ENCODE results near the gene STK10. TPM values are rescaled to one million over a fixed set of nuclear protein-coding genes. Genes with fewer than 3 reads are reported as not detected.

STK10 gene
- total RNA-seq, 1 donor from 2014 or later, result 66.2 TPM

DNA sequence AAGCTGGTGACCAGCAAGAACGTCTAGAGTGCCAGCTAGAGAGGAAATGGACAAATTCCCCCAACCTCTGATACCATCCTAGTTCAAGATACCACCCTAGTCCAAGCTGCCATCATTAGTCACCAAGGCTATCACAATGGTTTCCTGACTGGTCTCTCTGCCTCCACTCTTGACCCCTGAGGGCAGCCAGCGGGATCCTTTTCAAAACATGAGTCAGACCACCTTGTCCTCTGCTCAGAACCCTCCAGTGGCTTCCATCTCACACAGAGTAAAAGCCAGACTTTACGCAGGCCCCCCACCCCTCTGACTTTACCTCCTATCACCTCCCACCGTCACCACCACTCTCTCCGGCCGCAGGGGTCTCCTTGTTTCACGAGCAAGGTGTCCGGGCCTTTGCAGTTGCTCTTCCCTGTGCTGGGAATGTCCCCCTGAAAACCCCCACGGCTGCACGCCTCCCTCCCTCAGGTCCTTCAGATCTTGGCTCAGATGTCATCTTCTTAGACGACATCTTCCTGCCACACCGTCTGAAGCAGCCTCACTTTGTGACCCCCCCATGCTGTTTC, 139.4 kb downstream of the STK10 start:
- Mint-ChIP-seq H3K4me1 (ENCODE audit: unreplicated experiment) (peaks cover 12% of the 10 kb centered on the region), H3K4me3 (ENCODE audit: unreplicated experiment) (no peak overlapping the region), H3K36me3 (ENCODE audit: unreplicated experiment) (peaks cover 45% of the 10 kb centered on the region), H3K27me3 (ENCODE audit: unreplicated experiment) (no peaks in the 10 kb centered on the region), H3K9me3 (ENCODE audit: unreplicated experiment) (no peaks in the 10 kb centered on the region), H3K27ac (ENCODE audit: unreplicated experiment) (no peak overlapping the region)
- DNase-seq (ENCODE audit: extremely low spot score, unreplicated experiment), result no peak
- TF ChIP-seq, protein P1, sequence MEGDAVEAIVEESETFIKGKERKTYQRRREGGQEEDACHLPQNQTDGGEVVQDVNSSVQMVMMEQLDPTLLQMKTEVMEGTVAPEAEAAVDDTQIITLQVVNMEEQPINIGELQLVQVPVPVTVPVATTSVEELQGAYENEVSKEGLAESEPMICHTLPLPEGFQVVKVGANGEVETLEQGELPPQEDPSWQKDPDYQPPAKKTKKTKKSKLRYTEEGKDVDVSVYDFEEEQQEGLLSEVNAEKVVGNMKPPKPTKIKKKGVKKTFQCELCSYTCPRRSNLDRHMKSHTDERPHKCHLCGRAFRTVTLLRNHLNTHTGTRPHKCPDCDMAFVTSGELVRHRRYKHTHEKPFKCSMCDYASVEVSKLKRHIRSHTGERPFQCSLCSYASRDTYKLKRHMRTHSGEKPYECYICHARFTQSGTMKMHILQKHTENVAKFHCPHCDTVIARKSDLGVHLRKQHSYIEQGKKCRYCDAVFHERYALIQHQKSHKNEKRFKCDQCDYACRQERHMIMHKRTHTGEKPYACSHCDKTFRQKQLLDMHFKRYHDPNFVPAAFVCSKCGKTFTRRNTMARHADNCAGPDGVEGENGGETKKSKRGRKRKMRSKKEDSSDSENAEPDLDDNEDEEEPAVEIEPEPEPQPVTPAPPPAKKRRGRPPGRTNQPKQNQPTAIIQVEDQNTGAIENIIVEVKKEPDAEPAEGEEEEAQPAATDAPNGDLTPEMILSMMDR (IDR thresholded peaks at IDR 0.05), result no peak

DNA sequence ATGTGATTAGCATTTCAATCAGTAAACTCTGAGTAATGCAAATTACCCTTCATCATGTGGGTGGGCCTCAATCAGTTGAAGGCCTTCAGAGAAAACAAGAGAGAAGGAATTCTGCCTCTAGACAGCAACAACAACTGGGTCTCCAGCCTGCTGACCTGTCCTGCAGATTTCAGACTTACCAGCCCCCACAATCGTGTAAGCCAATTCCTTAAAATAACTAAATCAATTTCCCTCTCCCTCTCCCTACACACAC, 139.9 kb downstream of the STK10 start:
- no peak overlapping the region for H3K4me3 Mint-ChIP-seq (ENCODE audit: unreplicated experiment)
- H3K4me1 Mint-ChIP-seq (ENCODE audit: unreplicated experiment), result peaks cover 12% of the 10 kb centered on the region

DNA sequence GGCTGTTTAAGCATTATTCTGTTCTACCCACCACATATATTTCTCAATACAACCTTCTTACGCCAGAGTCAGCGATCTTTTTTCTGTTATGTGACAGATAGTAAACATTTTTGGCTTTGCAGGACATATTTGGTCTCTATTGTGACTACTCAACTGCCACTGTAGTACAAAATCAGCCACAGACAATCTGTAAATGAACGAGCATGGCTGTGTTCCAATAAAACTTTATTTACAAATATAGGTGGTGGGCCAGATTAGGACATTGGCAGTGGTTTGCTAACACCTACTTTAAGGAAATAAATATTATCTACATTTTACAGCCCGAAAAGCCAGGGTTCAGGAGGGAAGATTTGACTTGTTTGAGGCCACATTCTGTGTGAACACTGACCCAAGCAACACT, 141.4 kb downstream of the STK10 start:
- Mint-ChIP-seq H3K4me1 (ENCODE audit: unreplicated experiment) (peaks cover 10% of the 10 kb centered on the region), H3K27me3 (ENCODE audit: unreplicated experiment) (no peaks in the 10 kb centered on the region), H3K27ac (ENCODE audit: unreplicated experiment) (no peak overlapping the region), H3K4me3 (ENCODE audit: unreplicated experiment) (no peak overlapping the region), H3K9me3 (ENCODE audit: unreplicated experiment) (no peaks in the 10 kb centered on the region), H3K36me3 (ENCODE audit: unreplicated experiment) (peaks cover 48% of the 10 kb centered on the region)
- DNase-seq (ENCODE audit: extremely low spot score, unreplicated experiment), result no peak
- TF ChIP-seq, protein P1 (IDR thresholded peaks at IDR 0.05), result no peak

More for the DNA sequence above, 139.9 kb downstream of the STK10 start:
- DNase-seq (ENCODE audit: extremely low spot score, unreplicated experiment), result no peak
- TF ChIP-seq, protein P1 (IDR thresholded peaks at IDR 0.05), result no peak
- Mint-ChIP-seq H3K27me3 (ENCODE audit: unreplicated experiment) (no peaks in the 10 kb centered on the region), H3K36me3 (ENCODE audit: unreplicated experiment) (peaks cover 51% of the 10 kb centered on the region), H3K27ac (ENCODE audit: unreplicated experiment) (no peak overlapping the region), H3K9me3 (ENCODE audit: unreplicated experiment) (no peaks in the 10 kb centered on the region)

DNA sequence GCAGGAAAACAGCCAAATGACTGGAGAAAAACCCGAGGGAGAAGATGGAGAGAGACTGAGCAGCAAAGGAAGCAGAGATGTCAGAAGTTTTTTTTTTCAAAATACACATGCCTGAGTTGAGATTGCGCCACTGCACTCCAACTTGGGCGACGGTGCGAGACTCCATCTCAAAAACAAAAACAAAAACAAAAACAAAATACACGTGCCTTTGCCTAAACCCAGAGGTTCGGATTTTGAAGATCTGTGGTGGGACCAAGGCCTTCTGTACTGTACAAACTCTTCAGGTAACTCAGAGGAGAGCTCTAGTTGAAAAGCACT, 142.8 kb downstream of the STK10 start:
- peaks cover 8% of the 10 kb centered on the region for H3K4me1 Mint-ChIP-seq (ENCODE audit: unreplicated experiment)

DNA sequence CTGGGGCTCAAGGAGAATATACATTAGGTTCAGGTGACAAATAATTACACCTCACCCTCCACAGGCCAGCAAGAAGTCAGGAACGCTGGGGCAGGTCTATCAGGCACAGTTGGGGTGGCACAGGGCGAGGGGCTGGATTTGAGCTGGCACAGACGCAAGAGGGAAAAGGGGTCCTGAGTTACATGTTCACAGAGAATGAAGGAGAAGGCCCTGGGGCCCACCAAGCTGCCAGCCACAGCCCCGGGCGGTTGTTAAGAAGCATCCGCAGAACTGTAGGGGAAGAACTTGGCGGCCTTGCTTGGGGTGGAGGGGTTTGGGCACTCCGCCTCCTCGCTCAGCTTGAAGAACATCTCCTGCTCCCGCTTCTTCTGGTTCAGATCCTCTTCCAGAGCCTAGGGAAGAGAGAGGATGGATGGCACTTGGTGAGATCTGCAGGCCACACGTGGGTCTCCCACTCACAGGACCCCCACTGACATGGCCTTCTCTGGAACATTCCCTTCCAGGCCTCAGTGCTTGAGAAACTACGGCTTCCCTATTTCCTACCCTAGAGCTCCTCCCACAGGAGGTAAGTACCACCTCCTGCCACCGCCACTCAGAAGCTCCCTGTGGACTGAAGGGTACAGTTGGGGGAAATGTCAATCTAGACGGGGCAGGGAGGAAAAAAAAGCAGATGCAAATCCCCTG, 143.3 kb downstream of the STK10 start:
- no peak overlapping the region for H3K4me3 Mint-ChIP-seq (ENCODE audit: unreplicated experiment)
- DNase-seq (ENCODE audit: extremely low spot score, unreplicated experiment), result no peak
- no peaks in the 10 kb centered on the region for H3K9me3 Mint-ChIP-seq (ENCODE audit: unreplicated experiment)
- TF ChIP-seq, protein P1 (IDR thresholded peaks at IDR 0.05), result no peak
- no peak overlapping the region for H3K27ac Mint-ChIP-seq (ENCODE audit: unreplicated experiment)
- H3K4me1 Mint-ChIP-seq (ENCODE audit: unreplicated experiment), result peaks cover 8% of the 10 kb centered on the region
- H3K36me3 Mint-ChIP-seq (ENCODE audit: unreplicated experiment), result peaks cover 42% of the 10 kb centered on the region
- H3K27me3 Mint-ChIP-seq (ENCODE audit: unreplicated experiment), result no peaks in the 10 kb centered on the region

More for the DNA sequence above, 142.8 kb downstream of the STK10 start:
- Mint-ChIP-seq H3K9me3 (ENCODE audit: unreplicated experiment) (no peaks in the 10 kb centered on the region), H3K27ac (ENCODE audit: unreplicated experiment) (no peak overlapping the region), H3K4me3 (ENCODE audit: unreplicated experiment) (no peak overlapping the region), H3K27me3 (ENCODE audit: unreplicated experiment) (no peaks in the 10 kb centered on the region), H3K36me3 (ENCODE audit: unreplicated experiment) (peaks cover 44% of the 10 kb centered on the region)
- TF ChIP-seq, protein P1 (IDR thresholded peaks at IDR 0.05), result no peak
- no peak for DNase-seq (ENCODE audit: extremely low spot score, unreplicated experiment)
